ENCODE measurements around the gene SLC12A5.
"Not testable (repeated sequence)": the region's sequence is repeated elsewhere in the genome, so short reads cannot be mapped to it uniquely, and the experiment has no call there.

SLC12A5 gene

GRCh38 chr20:46028772-46029371 is at the start of gene SLC12A5:
TSS of gene SLC12A5 (plus strand) at chr20:46029215. CDS start at chr20:46029345, 130 bp downstream.
- no peak for DNase-seq (ENCODE audit: low read depth in 2 of 2)

GRCh38 chr20:45981261-45981660 is 47.8 kb upstream of the SLC12A5 start:
- DNase-seq (ENCODE audit: low read depth in 2 of 2), result no peak

- no peak for DNase-seq (ENCODE audit: low read depth in 2 of 2)
These were observed 45.7 kb upstream of the SLC12A5 start for GRCh38 chr20:45983279-45983743.

GRCh38 chr20:45985573-45985972 is 43.4 kb upstream of the SLC12A5 start:
- DNase-seq (ENCODE audit: low read depth in 2 of 2), result no peak

- peak; percentile 70 to 75 for DNase-seq (ENCODE audit: low read depth in 2 of 2)
These were observed 41.8 kb upstream of the SLC12A5 start for GRCh38 chr20:45987108-45987780.

GRCh38 chr20:45988830-45989229 is 40.2 kb upstream of the SLC12A5 start:
- DNase-seq (ENCODE audit: low read depth in 2 of 2), result not testable (repeated sequence)

GRCh38 chr20:45991616-45992015 is 37.4 kb upstream of the SLC12A5 start:
- DNase-seq (ENCODE audit: low read depth in 2 of 2), result no peak

GRCh38 chr20:45993197-45993951 is 35.6 kb upstream of the SLC12A5 start:
- no peak for DNase-seq (ENCODE audit: low read depth in 2 of 2)

- DNase-seq (ENCODE audit: low read depth in 2 of 2), result no peak
These were observed 34.1 kb upstream of the SLC12A5 start for GRCh38 chr20:45994761-45995493.

- DNase-seq (ENCODE audit: low read depth in 2 of 2), result not testable (repeated sequence)
These were observed 33.4 kb upstream of the SLC12A5 start for GRCh38 chr20:45995495-45996097.

- DNase-seq (ENCODE audit: low read depth in 2 of 2), result no peak
These were observed 31.8 kb upstream of the SLC12A5 start for GRCh38 chr20:45997187-45997586.

- DNase-seq (ENCODE audit: low read depth in 2 of 2), result no peak
These were observed 30.7 kb upstream of the SLC12A5 start for GRCh38 chr20:45998337-45998736.

- DNase-seq (ENCODE audit: low read depth in 2 of 2), result no peak
These were observed 30.3 kb upstream of the SLC12A5 start for GRCh38 chr20:45998761-45999160.

GRCh38 chr20:45999557-46000261 is 29.3 kb upstream of the SLC12A5 start:
- DNase-seq (ENCODE audit: low read depth in 2 of 2), result no peak

- DNase-seq (ENCODE audit: low read depth in 2 of 2), result no peak
These were observed 28.6 kb upstream of the SLC12A5 start for GRCh38 chr20:46000262-46000996.

- no peak for DNase-seq (ENCODE audit: low read depth in 2 of 2)
These were observed 27.5 kb upstream of the SLC12A5 start for GRCh38 chr20:46001498-46001897.

GRCh38 chr20:46002008-46002407 is 27.0 kb upstream of the SLC12A5 start:
- DNase-seq (ENCODE audit: low read depth in 2 of 2), result no peak

GRCh38 chr20:46004187-46004586 is 24.8 kb upstream of the SLC12A5 start:
- no peak for DNase-seq (ENCODE audit: low read depth in 2 of 2)

- DNase-seq (ENCODE audit: low read depth in 2 of 2), result no peak
These were observed 24.0 kb upstream of the SLC12A5 start for GRCh38 chr20:46004889-46005473.
